Epithelial cell of proximal tubule (primary cell): ENCODE results near the gene CCDC74B. TPM values are rescaled to one million over a fixed set of nuclear protein-coding genes. Genes with fewer than 3 reads are reported as not detected.
"Not testable (repeated sequence)": the region's sequence is repeated elsewhere in the genome, so short reads cannot be mapped to it uniquely, and the experiment has no call there.

Source experiments
- DNase-seq: peaks from one replicate; pipeline ENCODE4 v3.0.0-alpha.2; 2011; ENCODE audit warnings: low read depth
- H3K4me3 ChIP-seq: 2 replicates; pipeline ENCODE4 v1.5.1; 2011; ENCODE audit warnings: low read depth, mild to moderate bottlenecking, low read length
- total RNA-seq: library from RNA; depleted of rRNA; stranded (reverse); fragments of >200 nt; gene quantifications from 2 replicates; pipeline ENCODE4 v1.2.3, GENCODE V29; 2015
- TF ChIP-seq, protein P1 (sequence below): conservative IDR thresholded peaks from 2 replicates; pipeline ENCODE4 v1.5.1; 2012; ENCODE audit warnings: low read depth, mild to moderate bottlenecking, low read length

The CCDC74B gene
- total RNA-seq, result 2.1 and 5.6 TPM in 2 replicates

DNA sequence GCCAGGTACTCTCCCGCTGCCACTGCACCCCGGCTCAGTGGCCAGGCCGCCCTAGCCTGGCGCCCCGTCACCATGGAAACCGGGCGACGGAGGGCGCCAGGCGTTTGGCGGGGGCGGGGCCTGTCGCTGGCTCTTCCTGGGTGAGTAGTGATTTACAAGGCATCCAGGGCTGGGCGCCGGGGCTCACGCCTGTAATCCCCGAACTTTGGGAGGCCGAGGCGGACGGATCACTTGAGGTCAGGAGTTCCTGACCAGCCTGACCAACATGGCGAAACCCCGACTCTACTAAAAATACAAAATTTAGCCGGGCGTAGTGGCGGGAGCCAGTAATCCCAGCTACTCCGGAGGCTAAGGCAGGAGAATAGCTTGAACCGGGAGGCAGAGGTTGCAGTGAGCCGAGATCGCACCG lies at the start of gene CCDC74B:
TSS of gene CCDC74B (minus strand) at position 107 of the 409 bp plus-strand sequence. CDS start 116 bp downstream, outside the sequence.
- peak within 1 kb of the TSS; percentile 46 for H3K4me3 ChIP-seq
- not testable (repeated sequence) for DNase-seq

DNA sequence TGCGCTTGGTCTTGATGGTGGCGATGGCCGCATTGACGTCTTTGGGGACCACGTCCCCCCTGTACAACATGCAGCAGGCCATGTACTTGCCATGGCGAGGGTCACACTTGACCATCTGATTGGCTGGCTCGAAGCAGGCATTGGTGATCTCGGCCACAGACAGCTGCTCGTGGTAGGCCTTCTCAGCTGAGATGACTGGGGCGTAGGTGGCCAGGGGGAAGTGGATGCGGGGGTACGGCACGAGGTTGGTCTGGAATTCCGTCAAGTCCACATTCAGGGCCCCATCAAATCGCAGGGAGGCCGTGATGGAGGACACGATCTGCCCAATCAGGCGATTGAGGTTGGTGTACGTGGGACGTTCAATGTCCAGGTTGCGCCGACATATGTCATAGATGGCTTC lies 48.9 kb upstream of the CCDC74B start:
- not testable (repeated sequence) for H3K4me3 ChIP-seq

GRCh38 chr2:130192451-130192850 lies 47.5 kb upstream of the CCDC74B start:
- not testable (repeated sequence) for H3K4me3 ChIP-seq, DNase-seq

More for the DNA sequence above, 48.9 kb upstream of the CCDC74B start:
- DNase-seq, result not testable (repeated sequence)

DNA sequence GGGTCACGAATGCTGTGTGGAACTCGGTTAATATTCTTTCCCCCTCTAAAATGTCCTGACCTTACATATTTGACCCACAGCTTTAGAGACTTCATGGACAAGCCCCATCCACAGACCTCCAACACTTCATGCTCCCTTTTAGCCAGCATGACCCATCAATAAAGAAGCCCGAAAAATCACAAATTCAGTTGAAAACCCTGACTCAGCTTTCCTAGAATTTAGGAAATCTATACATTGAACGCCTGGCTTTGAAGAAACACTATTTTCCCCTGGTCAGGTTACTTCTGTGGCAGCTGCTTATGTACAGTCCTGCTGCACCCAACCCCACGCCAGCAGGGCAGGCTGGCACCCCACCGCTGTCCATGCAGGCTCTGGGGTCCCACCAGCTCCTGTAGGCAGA lies 46.4 kb upstream of the CCDC74B start:
- not testable (repeated sequence) for DNase-seq, H3K4me3 ChIP-seq

DNA sequence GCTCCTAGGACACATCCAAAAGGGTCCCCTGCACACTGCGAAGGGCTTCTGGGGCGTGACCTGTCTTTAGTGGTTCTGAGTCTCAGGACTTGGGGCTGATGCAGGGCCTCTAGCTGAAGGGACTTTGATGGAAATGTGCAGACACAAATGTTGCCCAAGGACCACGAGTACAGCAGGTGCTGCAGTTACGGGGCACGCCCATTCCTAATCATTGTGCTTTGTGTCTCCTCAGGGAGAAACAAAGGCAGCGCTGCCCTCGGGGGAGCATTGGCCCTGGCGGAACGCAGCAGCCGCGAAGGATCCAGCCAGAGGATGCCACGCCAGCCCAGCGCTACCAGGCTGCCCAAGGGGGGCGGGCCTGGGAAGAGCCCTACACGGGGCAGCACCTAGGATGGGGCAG lies 45.3 kb upstream of the CCDC74B start:
- H3K4me3 ChIP-seq, result no peak overlapping the region
- no peak for DNase-seq

GRCh38 chr2:130188958-130189357 lies 44.0 kb upstream of the CCDC74B start:
- not testable (repeated sequence) for DNase-seq, H3K4me3 ChIP-seq

More for the DNA sequence above, 45.3 kb upstream of the CCDC74B start:
- TF ChIP-seq, protein P1, sequence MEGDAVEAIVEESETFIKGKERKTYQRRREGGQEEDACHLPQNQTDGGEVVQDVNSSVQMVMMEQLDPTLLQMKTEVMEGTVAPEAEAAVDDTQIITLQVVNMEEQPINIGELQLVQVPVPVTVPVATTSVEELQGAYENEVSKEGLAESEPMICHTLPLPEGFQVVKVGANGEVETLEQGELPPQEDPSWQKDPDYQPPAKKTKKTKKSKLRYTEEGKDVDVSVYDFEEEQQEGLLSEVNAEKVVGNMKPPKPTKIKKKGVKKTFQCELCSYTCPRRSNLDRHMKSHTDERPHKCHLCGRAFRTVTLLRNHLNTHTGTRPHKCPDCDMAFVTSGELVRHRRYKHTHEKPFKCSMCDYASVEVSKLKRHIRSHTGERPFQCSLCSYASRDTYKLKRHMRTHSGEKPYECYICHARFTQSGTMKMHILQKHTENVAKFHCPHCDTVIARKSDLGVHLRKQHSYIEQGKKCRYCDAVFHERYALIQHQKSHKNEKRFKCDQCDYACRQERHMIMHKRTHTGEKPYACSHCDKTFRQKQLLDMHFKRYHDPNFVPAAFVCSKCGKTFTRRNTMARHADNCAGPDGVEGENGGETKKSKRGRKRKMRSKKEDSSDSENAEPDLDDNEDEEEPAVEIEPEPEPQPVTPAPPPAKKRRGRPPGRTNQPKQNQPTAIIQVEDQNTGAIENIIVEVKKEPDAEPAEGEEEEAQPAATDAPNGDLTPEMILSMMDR, result no peak

DNA sequence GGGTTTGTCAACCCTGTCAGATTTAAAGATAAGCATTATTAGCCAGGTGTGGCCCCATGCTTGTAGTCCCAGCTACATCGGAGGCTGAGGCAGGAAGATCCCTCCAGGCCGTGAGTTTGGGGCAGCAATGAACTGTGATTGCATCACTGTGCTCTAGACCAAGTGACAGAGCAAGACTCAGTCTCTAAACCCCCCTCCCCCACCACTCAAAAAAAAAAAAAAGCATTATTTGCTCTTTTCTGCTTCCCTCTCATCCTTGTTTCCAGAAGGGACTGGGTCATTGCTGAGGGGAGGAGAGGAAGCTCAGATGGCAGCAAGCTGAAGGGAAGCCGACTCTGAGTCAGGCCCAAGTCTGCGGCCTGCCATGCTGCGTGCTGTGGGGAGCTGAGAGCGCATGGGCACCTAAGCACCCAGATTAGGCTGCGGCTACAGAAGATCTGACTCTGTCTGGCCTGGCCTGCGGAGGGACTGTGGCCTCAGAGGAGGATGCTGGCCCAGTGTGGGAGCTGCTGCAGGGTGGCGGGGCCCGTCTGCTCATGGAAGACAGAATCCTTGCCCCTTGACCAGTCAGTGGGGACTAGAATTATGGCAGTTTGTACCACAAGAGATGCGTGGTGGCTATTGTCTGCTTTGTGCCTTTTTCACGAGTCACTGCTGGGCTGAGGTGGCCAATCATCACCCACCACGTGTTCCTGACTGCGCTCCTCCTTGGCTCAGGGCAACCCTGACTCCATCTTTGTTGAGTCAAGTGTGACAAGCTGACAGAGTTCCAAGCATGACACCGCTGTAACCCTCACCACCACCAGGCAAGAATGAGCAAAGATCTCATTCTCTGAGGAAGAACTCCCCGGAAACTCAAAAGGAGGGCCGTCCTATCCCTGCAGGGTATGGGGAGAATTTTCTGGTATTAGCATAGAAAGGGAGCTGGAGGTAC lies 43.2 kb upstream of the CCDC74B start:
- not testable (repeated sequence) for DNase-seq, H3K4me3 ChIP-seq

DNA sequence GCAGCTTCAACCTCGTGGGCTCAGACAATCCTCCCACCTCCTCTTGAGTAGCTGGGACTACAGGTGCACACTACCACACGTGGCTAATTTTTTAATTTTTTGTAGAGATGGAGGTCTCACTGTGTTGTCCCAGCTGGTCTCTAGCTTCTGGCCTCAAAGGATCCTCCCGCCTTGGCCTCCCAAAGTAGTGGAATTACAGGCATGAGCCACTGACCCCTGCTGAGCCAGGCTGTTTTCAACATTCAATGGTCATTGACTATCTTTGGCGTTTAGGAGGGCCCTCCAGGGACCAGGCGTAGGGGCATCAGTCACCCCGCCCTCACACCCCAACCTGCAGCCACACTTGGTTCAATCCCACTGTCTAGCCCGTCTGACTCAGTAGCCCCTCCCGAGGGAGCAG lies 42.4 kb upstream of the CCDC74B start:
- no peak for DNase-seq
- no peak overlapping the region for H3K4me3 ChIP-seq
- TF ChIP-seq, protein P1, result no peak

GRCh38 chr2:130186391-130186790 lies 41.5 kb upstream of the CCDC74B start:
- DNase-seq, result no peak
- no peak overlapping the region for H3K4me3 ChIP-seq
- TF ChIP-seq, protein P1, result no peak

DNA sequence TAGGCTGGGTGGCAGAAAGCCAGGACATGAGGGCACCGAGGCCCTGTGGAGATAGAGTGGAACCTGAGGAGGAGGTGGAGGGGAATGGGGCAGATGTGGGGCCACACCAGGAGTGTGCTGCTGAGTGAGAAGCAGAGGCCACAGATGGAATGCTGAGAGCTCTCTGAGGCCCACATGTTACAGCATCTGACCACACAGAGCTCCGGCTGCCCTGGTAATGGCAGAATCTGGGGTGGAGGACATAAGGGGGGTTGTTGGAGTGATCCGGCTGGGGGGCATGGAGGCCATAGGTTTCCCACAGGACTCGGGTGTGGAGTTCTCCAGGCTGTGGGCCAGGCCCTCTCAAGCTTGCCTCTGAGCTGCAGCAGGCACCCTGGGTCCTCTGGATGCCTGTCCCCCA lies 41.0 kb upstream of the CCDC74B start:
- TF ChIP-seq, protein P1, result no peak
- H3K4me3 ChIP-seq, result no peak overlapping the region

More for the DNA sequence above, 41.0 kb upstream of the CCDC74B start:
- DNase-seq, result no peak
